ENCODE results near the gene DAPK1.
"Not testable (repeated sequence)": the region's sequence is repeated elsewhere in the genome, so short reads cannot be mapped to it uniquely, and the experiment has no call there.

Gene DAPK1

GRCh38 chr9:87742813-87743428, 245.3 kb downstream of the DAPK1 start:
- no peak for DNase-seq (ENCODE audit: low read depth)

- not testable (repeated sequence) for DNase-seq (ENCODE audit: low read depth)
Measured at GRCh38 chr9:87744247-87744646, 246.6 kb downstream of the DAPK1 start.

GRCh38 chr9:87746186-87746585, 248.5 kb downstream of the DAPK1 start:
- no peak for DNase-seq (ENCODE audit: low read depth)

- DNase-seq (ENCODE audit: low read depth), result no peak
Measured at GRCh38 chr9:87748881-87749280, 251.2 kb downstream of the DAPK1 start.

GRCh38 chr9:87749335-87750035, 251.8 kb downstream of the DAPK1 start:
- DNase-seq (ENCODE audit: low read depth), result no peak

GRCh38 chr9:87750726-87751125, 253.1 kb downstream of the DAPK1 start:
- DNase-seq (ENCODE audit: low read depth), result no peak

- DNase-seq (ENCODE audit: low read depth), result no peak
Measured at GRCh38 chr9:87751423-87751822, 253.8 kb downstream of the DAPK1 start.

GRCh38 chr9:87751868-87752267, 254.2 kb downstream of the DAPK1 start:
- DNase-seq (ENCODE audit: low read depth), result no peak

- no peak for DNase-seq (ENCODE audit: low read depth)
Measured at GRCh38 chr9:87753313-87753712, 255.6 kb downstream of the DAPK1 start.
